ES-I3 (cell line): ENCODE measurements around the gene SLIT3.

Experiments used
- H3K36me3 ChIP-seq: 2 replicates; pipeline ENCODE4 v1.6.1; 2013; ENCODE audit warnings: mild to moderate bottlenecking, low read length, control low read depth, moderate library complexity; ENCODE audit not compliant: insufficient read depth
- H3K4me1 ChIP-seq: 2 replicates; pipeline ENCODE4 v1.6.1; 2013; ENCODE audit warnings: mild to moderate bottlenecking, control low read depth, low read length; ENCODE audit not compliant: insufficient read depth
- H3K9ac ChIP-seq: 2 replicates; pipeline ENCODE4 v1.6.1; 2013; ENCODE audit warnings: low read depth, mild to moderate bottlenecking, low read length, moderate library complexity
- H3K9me3 ChIP-seq: 2 replicates; pipeline ENCODE4 v1.6.1; 2013; ENCODE audit warnings: mild to moderate bottlenecking, low read length, moderate library complexity; ENCODE audit not compliant: control insufficient read depth, insufficient read depth

Gene SLIT3

GRCh38 chr5:168989731-168990505 lies 311.0 kb downstream of the SLIT3 start:
- no peak overlapping the region for H3K9ac ChIP-seq
- H3K4me1 ChIP-seq, result peaks cover 15% of the 10 kb centered on the region
- no peaks in the 10 kb centered on the region for H3K36me3 ChIP-seq
- no peaks in the 10 kb centered on the region for H3K9me3 ChIP-seq

GRCh38 chr5:168988699-168989098 lies 312.2 kb downstream of the SLIT3 start:
- H3K9me3 ChIP-seq, result no peaks in the 10 kb centered on the region
- H3K4me1 ChIP-seq, result peaks cover 23% of the 10 kb centered on the region
- no peak overlapping the region for H3K9ac ChIP-seq
- no peaks in the 10 kb centered on the region for H3K36me3 ChIP-seq

- Histone ChIP-seq H3K9me3 (no peaks in the 10 kb centered on the region), H3K4me1 (peaks cover 26% of the 10 kb centered on the region), H3K36me3 (no peaks in the 10 kb centered on the region), H3K9ac (no peak overlapping the region)
These were observed 313.2 kb downstream of the SLIT3 start for GRCh38 chr5:168987543-168988300.

- no peaks in the 10 kb centered on the region for H3K36me3 ChIP-seq
- peaks cover 22% of the 10 kb centered on the region for H3K4me1 ChIP-seq
- no peak overlapping the region for H3K9ac ChIP-seq
- no peaks in the 10 kb centered on the region for H3K9me3 ChIP-seq
These were observed 315.5 kb downstream of the SLIT3 start for GRCh38 chr5:168985454-168985853.

DNA sequence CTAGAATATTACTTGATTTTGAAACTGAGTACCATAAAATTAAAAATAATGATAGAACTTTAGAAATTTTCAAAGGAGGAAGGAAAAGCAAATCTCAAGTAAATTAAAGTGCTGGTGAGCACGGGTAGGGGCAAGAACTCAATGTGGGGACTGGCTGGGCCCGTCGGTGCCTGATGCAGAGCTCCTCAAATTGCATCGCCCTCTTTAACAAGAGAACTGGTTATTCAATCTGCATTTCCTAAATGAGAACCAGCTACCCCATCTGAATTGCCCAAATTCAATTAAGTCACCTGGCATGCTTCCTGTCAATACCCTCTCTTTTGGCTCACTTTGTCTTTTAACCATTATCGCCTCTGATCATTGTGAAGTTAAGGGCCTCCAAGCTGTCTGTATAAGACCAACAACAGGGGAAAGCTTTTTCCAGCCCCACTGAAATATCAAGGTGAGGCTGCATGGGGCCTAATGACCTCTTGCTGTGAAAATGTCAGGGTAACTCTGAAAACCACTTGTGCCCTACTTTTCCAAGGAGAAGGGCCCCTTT lies 316.7 kb downstream of the SLIT3 start:
- Histone ChIP-seq H3K4me1 (peaks cover 22% of the 10 kb centered on the region), H3K36me3 (no peaks in the 10 kb centered on the region; the same call in 1 of the 2 replicates), H3K9ac (no peak overlapping the region), H3K9me3 (no peaks in the 10 kb centered on the region)

- H3K9ac ChIP-seq, result no peak overlapping the region
- H3K4me1 ChIP-seq, result peaks cover 11% of the 10 kb centered on the region; the same call in 1 of the 2 replicates
- no peaks in the 10 kb centered on the region; the same call in 1 of the 2 replicates for H3K36me3 ChIP-seq
- no peaks in the 10 kb centered on the region for H3K9me3 ChIP-seq
These were observed 321.8 kb downstream of the SLIT3 start for GRCh38 chr5:168979135-168979534.

GRCh38 chr5:168978500-168978899 lies 322.4 kb downstream of the SLIT3 start:
- Histone ChIP-seq H3K9me3 (no peaks in the 10 kb centered on the region), H3K36me3 (no peaks in the 10 kb centered on the region; the same call in 1 of the 2 replicates), H3K9ac (no peak overlapping the region), H3K4me1 (peaks cover 10% of the 10 kb centered on the region; the same call in 1 of the 2 replicates)

GRCh38 chr5:168978015-168978414 lies 322.9 kb downstream of the SLIT3 start:
- Histone ChIP-seq H3K36me3 (no peaks in the 10 kb centered on the region; the same call in 1 of the 2 replicates), H3K4me1 (peaks cover 10% of the 10 kb centered on the region; the same call in 1 of the 2 replicates), H3K9me3 (no peaks in the 10 kb centered on the region), H3K9ac (no peak overlapping the region)

DNA sequence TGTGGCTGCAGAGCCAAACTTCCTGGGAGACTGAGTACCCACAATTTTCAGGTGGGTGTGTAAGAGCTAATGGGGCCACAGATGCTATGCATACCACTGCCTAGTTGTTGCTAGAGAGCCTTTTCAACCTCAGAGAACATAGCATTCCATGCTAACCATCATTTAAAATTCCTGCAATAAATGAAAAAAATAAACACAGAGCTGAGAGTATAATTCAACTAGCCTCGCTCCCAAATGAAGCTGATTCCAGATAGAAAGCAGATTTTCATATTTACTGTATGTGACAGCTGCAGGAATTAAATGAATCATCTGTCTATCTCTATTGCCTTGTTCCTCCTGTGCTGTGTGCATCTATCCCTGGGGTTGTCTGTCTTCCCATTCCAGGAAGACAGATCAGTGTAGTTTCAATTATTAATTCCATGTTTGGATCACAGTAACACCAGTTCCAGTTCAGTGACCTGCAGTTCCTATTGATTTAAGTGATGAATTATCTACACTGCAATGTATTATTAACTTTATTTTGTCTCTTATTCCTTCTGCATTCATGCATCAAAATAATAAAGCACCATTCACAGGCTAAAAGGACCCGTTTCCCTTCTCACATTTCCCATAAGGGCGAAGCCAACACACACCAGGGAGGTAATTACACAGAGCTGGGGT lies 324.5 kb downstream of the SLIT3 start:
- H3K4me1 ChIP-seq, result peaks cover 6% of the 10 kb centered on the region; the same call in 1 of the 2 replicates
- no peak overlapping the region for H3K9ac ChIP-seq
- no peaks in the 10 kb centered on the region for H3K9me3 ChIP-seq
- H3K36me3 ChIP-seq, result no peaks in the 10 kb centered on the region; the same call in 1 of the 2 replicates

- H3K36me3 ChIP-seq, result no peaks in the 10 kb centered on the region; the same call in 1 of the 2 replicates
- H3K9ac ChIP-seq, result no peak overlapping the region
- peaks cover 6% of the 10 kb centered on the region; the same call in 1 of the 2 replicates for H3K4me1 ChIP-seq
- no peaks in the 10 kb centered on the region for H3K9me3 ChIP-seq
These were observed 325.6 kb downstream of the SLIT3 start for GRCh38 chr5:168975331-168975730.

GRCh38 chr5:168974082-168974481 lies 326.9 kb downstream of the SLIT3 start:
- no peaks in the 10 kb centered on the region for H3K36me3 ChIP-seq
- H3K9ac ChIP-seq, result no peak overlapping the region
- H3K4me1 ChIP-seq, result peaks cover 6% of the 10 kb centered on the region; the same call in 1 of the 2 replicates
- no peaks in the 10 kb centered on the region for H3K9me3 ChIP-seq

DNA sequence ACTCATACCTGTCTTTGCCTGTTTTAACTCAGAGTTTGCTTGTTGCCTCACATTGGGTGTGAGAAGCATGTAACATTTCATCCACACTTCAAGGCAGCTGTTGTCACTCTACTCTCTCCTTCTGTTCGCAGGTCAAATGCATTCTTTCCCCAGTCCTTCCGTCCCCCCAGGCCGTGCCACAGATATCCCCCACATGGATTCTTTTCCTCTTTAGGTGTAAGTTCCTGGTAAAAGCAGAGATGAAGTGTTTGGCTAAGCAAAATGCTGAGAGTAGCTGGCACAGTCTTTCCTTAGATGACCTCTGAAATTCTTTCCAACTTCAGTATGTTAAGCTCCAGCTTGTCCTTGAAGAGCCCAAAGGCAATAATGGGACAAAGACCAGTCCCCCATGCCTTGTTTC lies 328.2 kb downstream of the SLIT3 start:
- no peak overlapping the region for H3K9ac ChIP-seq
- H3K9me3 ChIP-seq, result no peaks in the 10 kb centered on the region
- no peaks in the 10 kb centered on the region for H3K36me3 ChIP-seq
- H3K4me1 ChIP-seq, result peaks cover 6% of the 10 kb centered on the region; the same call in 1 of the 2 replicates

- Histone ChIP-seq H3K9me3 (no peaks in the 10 kb centered on the region), H3K9ac (no peak overlapping the region), H3K36me3 (no peaks in the 10 kb centered on the region), H3K4me1 (no peaks in the 10 kb centered on the region)
These were observed 329.8 kb downstream of the SLIT3 start for GRCh38 chr5:168971100-168971499.

DNA sequence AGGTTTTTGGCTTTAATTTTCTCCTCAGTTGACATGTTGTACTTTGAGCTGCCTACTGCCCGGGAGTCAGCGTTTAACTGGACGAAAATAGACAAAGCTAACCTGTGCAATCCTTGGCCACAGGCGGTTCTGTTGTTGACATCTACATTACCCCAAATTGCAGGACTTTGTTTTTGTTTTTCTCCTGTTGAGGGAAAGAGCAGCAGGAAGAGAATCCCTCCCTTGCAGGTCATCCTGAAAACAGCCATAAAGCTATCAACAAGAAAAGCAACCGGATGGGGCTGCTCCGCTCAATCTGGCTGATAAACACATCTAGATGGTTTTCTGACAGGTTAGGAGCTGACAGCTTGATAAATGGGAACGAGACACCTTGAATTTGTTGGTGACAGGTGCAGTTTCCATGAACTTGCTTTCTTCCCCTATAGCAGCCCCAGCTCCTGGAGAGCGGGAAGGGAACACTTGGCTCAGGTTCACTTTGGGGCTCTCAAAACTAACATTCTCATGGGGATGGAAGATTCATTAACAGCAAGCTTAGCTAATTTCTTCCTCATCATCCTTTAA lies 331.5 kb downstream of the SLIT3 start:
- H3K4me1 ChIP-seq, result no peaks in the 10 kb centered on the region
- H3K36me3 ChIP-seq, result no peaks in the 10 kb centered on the region
- H3K9ac ChIP-seq, result no peak overlapping the region

More for the DNA sequence above, 331.5 kb downstream of the SLIT3 start:
- H3K9me3 ChIP-seq, result no peaks in the 10 kb centered on the region
